Glutamatergic neuron (in vitro differentiated cells): ENCODE results near the gene UBE2E2. TPM values are rescaled to one million over a fixed set of nuclear protein-coding genes. Genes with fewer than 3 reads are reported as not detected.

Source experiments
- DNase-seq: peaks from one replicate; pipeline ENCODE4 v3.0.0; 2022
- H3K27ac Mint-ChIP-seq: one replicate; pipeline ENCODE4 v1.8.0; 2020; ENCODE audit warnings: mild to moderate bottlenecking, mixed read lengths, inconsistent platforms; ENCODE audit not compliant: unreplicated experiment
- H3K27me3 Mint-ChIP-seq: one replicate; pipeline ENCODE4 v1.8.0; 2020; ENCODE audit warnings: mild to moderate bottlenecking, moderate library complexity, mixed read lengths, inconsistent platforms; ENCODE audit not compliant: unreplicated experiment
- H3K36me3 Mint-ChIP-seq: one replicate; pipeline ENCODE4 v1.8.0; 2020; ENCODE audit warnings: mild to moderate bottlenecking, mixed read lengths, inconsistent platforms; ENCODE audit not compliant: unreplicated experiment
- H3K4me1 Mint-ChIP-seq: one replicate; pipeline ENCODE4 v1.8.0; 2020; ENCODE audit warnings: mild to moderate bottlenecking, low read depth, mixed read lengths, inconsistent platforms; ENCODE audit not compliant: unreplicated experiment
- H3K4me3 Mint-ChIP-seq: one replicate; pipeline ENCODE4 v1.8.0; 2020; ENCODE audit warnings: mild to moderate bottlenecking, mixed read lengths, inconsistent platforms; ENCODE audit not compliant: unreplicated experiment
- H3K9me3 Mint-ChIP-seq: one replicate; pipeline ENCODE4 v1.8.0; 2020; ENCODE audit warnings: mild to moderate bottlenecking, moderate library complexity, mixed read lengths, inconsistent platforms; ENCODE audit not compliant: unreplicated experiment
- total RNA-seq: library from RNA; stranded (reverse); fragmentation: NEBNext Ultra II Directional; extraction: Animal tissue kit (Norgen Biotek cat#: 25700); gene quantifications from one replicate; pipeline ENCODE4 v1.2.1, GENCODE V29; 2021; ENCODE audit not compliant: unreplicated experiment
- TF ChIP-seq, protein P1 (sequence below): fragments of 200-600 bp; sonication (generic); IDR thresholded peaks from one replicate; pipeline ENCODE4 v1.5.0; 2021; ENCODE audit not compliant: partially characterized antibody, unreplicated experiment

Gene UBE2E2
- total RNA-seq, 1 donor from 2014 or later = 40.6 TPM

- Mint-ChIP-seq H3K9me3 (no peaks in the 10 kb centered on the region), H3K27me3 (no peaks in the 10 kb centered on the region), H3K27ac (no peak overlapping the region), H3K36me3 (no peaks in the 10 kb centered on the region), H3K4me1 (no peaks in the 10 kb centered on the region), H3K4me3 (no peak overlapping the region)
- no peak for DNase-seq
- TF ChIP-seq, protein P1, sequence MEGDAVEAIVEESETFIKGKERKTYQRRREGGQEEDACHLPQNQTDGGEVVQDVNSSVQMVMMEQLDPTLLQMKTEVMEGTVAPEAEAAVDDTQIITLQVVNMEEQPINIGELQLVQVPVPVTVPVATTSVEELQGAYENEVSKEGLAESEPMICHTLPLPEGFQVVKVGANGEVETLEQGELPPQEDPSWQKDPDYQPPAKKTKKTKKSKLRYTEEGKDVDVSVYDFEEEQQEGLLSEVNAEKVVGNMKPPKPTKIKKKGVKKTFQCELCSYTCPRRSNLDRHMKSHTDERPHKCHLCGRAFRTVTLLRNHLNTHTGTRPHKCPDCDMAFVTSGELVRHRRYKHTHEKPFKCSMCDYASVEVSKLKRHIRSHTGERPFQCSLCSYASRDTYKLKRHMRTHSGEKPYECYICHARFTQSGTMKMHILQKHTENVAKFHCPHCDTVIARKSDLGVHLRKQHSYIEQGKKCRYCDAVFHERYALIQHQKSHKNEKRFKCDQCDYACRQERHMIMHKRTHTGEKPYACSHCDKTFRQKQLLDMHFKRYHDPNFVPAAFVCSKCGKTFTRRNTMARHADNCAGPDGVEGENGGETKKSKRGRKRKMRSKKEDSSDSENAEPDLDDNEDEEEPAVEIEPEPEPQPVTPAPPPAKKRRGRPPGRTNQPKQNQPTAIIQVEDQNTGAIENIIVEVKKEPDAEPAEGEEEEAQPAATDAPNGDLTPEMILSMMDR = no peak
These were observed 377.1 kb downstream of the UBE2E2 start for GRCh38 chr3:23580096-23580713.

DNA sequence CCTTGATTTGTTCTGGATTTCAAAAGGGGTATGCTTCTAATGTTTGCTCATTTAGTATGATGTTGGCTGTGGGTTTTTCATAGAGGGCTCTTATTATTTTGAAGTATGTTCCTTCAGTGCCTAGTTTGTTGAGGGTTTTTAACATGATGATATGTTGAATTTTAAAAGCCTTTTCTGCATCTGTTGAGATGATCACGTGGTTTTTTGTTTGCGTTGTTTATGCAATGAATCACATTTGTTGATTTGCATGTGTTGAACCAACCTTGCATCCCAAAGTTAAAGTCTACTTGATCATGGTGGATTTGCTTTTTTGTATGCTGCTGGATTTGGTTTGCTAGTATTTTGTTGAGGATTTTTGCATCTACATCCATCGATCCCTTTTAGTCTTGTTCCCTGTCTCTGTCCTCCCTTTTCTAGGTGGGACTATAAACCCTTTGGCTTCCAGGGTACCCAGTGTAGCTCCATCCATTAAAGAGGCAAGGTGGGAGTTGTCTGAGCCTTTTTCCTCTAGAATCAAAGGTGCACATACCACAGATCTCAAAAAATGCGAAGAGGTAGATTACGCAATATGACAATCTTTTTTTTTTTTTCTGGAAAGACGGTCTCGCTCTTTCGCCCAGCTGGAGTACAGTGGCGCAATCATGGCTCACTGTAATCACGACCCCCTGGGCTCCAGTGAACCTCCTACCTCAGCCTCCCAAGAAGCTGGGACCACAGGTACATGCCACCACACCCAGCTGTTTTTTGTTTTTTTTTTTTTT lies 381.0 kb downstream of the UBE2E2 start:
- Mint-ChIP-seq H3K27me3 (no peaks in the 10 kb centered on the region), H3K4me3 (no peak overlapping the region), H3K36me3 (no peaks in the 10 kb centered on the region), H3K9me3 (no peaks in the 10 kb centered on the region), H3K27ac (no peak overlapping the region), H3K4me1 (no peaks in the 10 kb centered on the region)
- TF ChIP-seq, protein P1 = no peak
- DNase-seq = no peak

GRCh38 chr3:23587513-23587912 lies 384.4 kb downstream of the UBE2E2 start:
- peaks cover 1% of the 10 kb centered on the region for H3K9me3 Mint-ChIP-seq
- H3K27ac Mint-ChIP-seq = no peak overlapping the region
- H3K27me3 Mint-ChIP-seq = no peaks in the 10 kb centered on the region
- peaks cover 11% of the 10 kb centered on the region for H3K4me1 Mint-ChIP-seq
- DNase-seq = no peak
- H3K4me3 Mint-ChIP-seq = no peak overlapping the region
- H3K36me3 Mint-ChIP-seq = no peaks in the 10 kb centered on the region
- TF ChIP-seq, protein P1 = no peak

GRCh38 chr3:23588547-23588946 lies 385.4 kb downstream of the UBE2E2 start:
- TF ChIP-seq, protein P1 = no peak
- H3K36me3 Mint-ChIP-seq = no peaks in the 10 kb centered on the region
- no peak for DNase-seq
- no peak overlapping the region for H3K4me3 Mint-ChIP-seq
- no peaks in the 10 kb centered on the region for H3K27me3 Mint-ChIP-seq
- peaks cover 11% of the 10 kb centered on the region for H3K4me1 Mint-ChIP-seq
- no peak overlapping the region for H3K27ac Mint-ChIP-seq
- peaks cover 1% of the 10 kb centered on the region for H3K9me3 Mint-ChIP-seq

- no peak overlapping the region for H3K4me3 Mint-ChIP-seq
- no peaks in the 10 kb centered on the region for H3K27me3 Mint-ChIP-seq
- H3K27ac Mint-ChIP-seq = no peak overlapping the region
- no peaks in the 10 kb centered on the region for H3K36me3 Mint-ChIP-seq
- H3K9me3 Mint-ChIP-seq = peaks cover 1% of the 10 kb centered on the region
- TF ChIP-seq, protein P1 = no peak
- no peak for DNase-seq
- H3K4me1 Mint-ChIP-seq = peaks cover 14% of the 10 kb centered on the region
These were observed 386.5 kb downstream of the UBE2E2 start for GRCh38 chr3:23589602-23590001.
